ENCODE data around the gene ADAP2.
"Not testable (repeated sequence)": the region's sequence is repeated elsewhere in the genome, so short reads cannot be mapped to it uniquely, and the experiment has no call there.

The ADAP2 gene, protein sequence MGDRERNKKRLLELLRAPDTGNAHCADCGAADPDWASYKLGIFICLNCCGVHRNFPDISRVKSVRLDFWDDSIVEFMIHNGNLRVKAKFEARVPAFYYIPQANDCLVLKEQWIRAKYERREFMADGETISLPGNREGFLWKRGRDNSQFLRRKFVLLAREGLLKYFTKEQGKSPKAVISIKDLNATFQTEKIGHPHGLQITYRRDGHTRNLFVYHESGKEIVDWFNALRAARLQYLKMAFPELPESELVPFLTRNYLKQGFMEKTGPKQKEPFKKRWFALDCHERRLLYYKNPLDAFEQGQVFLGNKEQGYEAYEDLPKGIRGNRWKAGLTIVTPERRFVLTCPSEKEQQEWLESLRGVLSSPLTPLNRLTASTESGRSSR

DNA sequence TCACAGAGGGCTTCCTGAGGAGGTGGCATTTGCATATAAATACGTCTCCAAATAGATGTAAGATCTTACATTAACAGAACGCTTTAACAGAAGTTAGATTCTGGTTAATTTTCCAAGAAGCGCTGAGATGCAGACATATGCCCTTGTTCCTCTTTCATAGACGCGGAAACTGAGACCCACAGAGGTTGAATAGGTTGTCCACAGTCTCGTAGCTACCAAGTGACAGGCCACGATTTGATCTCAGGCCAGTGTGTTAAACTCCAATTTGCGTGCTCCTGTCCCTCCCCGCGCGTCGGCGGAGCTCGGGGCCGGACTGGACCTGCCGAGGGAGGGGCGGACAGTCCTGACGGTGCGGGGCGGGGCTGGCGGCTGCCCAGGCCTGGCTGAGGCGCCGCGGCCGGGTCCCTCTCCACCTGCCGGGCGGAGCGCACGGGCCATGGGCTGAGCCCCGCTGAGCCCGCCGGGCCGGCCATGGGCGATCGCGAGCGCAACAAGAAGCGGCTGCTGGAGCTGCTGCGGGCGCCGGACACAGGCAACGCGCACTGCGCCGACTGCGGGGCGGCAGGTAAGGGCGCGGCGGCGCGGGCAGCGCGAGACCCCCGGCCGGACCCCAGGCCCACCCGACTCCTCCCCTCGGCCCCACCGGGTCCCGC, at the start of gene ADAP2:
Gene ADAP2 (plus strand): TSS at position 402 of the 653 bp plus-strand sequence. CDS start 70 bp downstream, at position 472.
- DNase-seq (ENCODE audit: low read depth in 2 of 2, low spot score in 1 of 2): no peak

DNA sequence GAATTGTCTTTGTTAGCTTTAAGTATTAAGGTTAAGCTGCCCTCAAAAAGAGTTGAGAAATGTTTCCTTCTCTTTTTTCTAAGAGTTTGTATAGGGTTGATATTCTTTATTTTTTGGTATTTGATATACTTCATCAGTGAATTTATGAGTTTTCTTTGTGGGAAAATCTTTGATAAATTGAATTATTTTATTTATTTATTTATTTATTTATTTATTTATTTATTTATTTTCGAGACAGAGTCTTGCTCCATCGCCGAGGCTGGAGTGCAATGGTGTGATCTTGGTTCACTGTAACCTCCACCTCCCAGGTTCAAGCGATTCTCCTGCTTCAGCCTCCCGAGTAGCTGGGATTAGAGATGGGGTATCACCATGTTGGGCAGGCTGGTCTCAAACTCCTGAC, 35.6 kb upstream of the ADAP2 start:
- no peak for DNase-seq (ENCODE audit: low read depth in 2 of 2, low spot score in 1 of 2)

DNA sequence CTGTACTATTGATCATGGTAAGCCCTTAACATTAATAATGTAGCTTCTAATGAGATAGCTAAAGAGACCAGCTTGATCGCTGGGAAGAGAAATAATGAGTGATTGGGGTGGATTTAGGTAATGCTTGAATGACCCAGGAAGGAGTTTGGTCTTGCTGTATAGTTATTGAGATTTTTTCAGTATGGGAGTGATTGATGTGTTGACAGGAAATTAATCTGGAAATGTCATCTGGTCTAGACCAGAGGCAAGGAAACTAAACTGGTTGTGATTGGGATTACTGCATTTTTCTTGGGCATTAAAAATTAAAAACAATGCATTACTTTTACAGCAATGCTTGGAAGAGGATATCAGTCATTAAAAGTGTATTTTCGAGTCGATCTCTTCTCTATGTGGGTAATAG, 27.5 kb upstream of the ADAP2 start:
- DNase-seq (ENCODE audit: low read depth in 2 of 2, low spot score in 1 of 2): no peak

DNA sequence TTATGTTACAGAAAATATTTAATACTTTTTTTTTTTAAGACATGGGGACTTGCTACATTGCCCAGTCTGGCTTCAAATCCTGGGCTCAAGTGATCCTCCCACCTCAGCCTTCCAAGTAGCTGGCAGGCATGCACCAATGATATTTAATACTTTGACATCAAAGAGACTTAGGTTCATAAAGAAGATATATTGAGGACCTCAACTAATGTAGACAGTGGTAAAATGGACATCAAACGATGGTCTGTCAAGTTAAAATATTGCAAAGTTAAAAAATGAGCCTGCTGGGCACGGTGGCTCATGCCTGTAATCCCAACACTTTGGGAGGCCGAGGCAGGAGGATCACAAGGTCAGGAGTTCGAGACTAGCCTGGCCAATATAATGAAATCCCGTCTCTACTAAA, 24.4 kb upstream of the ADAP2 start:
- no peak for DNase-seq (ENCODE audit: low read depth in 2 of 2, low spot score in 1 of 2)

DNA sequence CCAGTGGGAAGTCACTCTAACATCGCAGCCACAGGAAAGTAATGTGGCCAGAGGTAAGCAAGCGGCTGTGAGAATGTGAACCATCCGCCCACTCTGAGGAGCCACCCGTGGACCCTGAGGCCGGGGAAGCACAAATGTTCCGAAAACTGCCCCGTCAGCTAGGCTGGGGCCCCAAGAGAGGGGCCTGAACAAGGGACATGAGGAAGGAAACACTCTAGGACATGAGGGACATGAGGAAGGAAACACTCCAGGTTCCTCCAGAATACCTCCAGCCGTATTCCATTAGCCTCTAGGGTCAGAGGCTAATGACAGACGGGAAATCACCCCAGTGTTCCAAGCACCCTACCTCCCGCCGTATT, 16.0 kb upstream of the ADAP2 start:
- no peak for DNase-seq (ENCODE audit: low read depth in 2 of 2, low spot score in 1 of 2)

DNA sequence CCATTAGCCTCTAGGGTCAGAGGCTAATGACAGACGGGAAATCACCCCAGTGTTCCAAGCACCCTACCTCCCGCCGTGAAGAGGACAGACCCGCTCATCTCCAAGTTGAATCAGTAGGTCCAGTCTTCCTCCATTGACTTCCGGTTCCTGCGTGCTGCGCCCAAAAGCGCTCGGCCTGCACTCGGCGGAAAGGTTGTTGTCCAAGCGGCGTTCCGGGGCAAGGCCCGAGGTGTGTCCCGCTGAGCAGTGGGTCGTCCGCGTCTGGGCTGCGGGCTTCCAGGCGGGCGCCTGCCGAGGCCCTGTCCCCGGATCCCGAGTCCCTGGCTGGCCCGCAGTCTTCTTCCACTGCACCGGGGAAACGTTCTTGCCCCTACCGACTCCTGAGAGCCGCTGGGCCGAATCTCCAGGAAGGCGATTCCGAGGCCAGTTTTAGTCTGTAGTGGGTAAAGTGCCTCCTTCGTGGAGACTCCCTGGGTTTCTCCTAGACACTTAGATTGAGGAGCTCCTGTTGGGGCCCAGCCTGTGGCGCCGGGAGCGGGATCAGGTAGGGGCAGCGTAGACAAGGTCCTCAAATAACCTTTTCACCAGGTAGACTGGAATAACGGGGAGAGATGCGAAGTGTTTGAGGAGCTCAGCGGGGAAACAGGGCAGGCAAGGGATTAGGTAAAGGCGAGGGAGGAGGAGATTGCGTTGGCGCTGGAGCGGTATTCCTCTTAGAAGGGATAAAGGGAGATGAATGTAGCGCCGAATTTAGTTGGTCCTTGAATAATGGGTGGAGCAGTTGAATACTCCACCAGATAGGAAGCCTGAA, 15.4 kb upstream of the ADAP2 start, which contains the start of gene TEFM:
Gene TEFM (minus strand): TSS at position 138 of the 811 bp plus-strand sequence. CDS start 40 bp downstream, at position 98.
- peak; percentile 70 for DNase-seq (ENCODE audit: low read depth in 2 of 2, low spot score in 1 of 2)

DNA sequence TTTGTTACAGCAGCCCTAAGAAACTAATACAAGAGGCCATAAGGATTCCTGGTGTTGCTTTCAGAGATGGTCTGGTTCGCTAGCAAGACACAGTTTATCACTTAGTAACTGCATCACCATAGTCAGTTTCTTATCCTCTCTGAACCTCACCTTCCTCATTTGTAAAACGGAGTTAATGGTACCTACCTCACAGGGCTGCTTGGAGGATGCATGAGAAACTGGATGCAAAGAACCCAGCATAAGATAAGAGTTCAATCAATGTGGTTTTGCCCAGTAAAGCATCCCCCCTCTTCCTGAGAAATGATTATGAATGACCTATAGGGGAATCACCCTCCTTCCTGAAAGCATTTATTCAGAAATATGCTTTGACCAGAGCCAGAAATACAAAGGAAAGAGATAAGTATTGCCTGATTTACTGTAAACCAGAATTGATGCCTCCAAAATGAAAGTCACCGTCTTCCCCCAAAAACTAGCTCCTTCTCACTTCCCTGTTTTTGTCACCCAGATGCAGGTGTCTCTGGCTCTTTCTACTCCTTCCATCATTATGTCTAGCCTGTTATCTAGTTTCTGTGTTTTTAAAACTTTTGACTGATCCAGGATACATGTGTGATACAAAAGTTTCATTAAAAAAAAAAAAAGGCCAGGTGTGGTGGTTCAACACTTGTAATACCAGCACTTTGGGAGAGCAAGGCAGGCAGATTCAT, 12.9 kb upstream of the ADAP2 start:
- no peak for DNase-seq (ENCODE audit: low read depth in 2 of 2, low spot score in 1 of 2)

DNA sequence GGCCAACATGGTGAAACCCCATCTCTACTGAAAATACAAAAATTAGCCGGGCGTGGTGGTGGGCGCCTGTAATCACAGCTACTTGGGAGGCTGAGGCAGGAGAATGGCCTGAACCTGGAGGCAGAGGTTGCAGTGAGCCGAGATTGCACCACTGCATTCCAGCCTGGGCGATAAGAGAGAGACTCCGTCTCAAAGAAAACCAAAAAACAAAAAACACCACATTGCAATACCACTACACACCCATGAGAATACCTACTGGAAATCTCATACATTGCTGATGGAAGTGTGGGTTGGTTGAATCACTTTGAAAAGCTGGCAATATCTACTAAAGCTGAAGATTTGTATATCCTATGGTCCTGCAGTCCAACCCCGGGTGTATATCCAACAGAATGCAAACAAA, 11.6 kb upstream of the ADAP2 start:
- DNase-seq (ENCODE audit: low read depth in 2 of 2, low spot score in 1 of 2): not testable (repeated sequence)

DNA sequence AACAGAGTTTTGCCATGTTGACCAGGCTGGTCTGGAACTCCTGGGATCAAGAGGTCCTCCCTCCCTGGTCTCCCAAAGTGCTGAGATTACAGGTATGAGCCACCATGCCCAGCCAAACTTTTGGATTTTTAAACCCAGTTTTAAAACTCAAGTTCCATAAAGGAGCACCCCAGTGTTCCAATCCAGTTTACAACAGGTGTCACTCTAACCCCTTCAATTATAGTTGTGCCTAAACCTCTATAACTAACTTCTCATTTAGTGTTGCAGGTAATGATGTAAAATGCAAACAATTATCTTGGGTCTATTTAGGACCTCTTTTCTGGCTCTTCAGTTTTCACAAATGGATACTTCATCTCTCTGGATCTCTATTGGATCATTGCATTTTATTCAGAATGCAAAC, 7.8 kb upstream of the ADAP2 start:
- no peak for DNase-seq (ENCODE audit: low read depth in 2 of 2, low spot score in 1 of 2)

DNA sequence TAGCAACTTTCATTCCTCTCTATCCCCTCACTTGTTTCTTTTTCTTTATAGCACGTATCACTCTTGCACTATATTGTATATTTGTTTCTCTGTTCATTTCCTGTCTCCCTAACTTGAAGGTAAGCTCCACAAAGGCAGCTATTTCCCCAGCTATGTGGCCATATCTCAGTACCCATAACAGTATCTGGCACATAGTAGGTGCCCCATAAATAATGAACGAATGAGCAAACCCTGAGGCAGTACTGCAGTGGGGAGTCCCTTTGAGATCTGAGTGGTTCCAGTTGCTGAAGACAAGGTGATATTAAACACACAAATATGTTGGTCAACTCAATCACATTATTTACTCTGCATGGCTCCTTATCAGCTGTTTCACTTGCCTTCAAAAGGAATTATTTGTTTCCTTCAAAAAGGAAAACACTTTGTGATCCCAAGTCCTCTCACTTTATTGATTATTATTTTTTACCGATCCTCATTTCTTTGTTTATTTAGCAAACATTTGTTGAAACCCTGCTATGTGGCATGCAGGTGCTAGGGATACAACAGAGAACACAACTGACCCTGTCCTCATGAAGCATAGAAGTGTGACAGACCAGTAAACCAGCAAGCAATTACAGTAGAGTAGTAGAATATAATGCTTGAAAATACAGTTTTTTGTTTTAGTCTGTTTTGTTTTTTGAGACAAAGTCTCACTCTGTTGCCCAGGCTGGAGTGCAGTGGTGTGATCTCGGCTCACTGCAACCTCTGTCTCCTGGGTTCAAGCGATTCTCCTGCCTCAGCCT, 5.7 kb upstream of the ADAP2 start:
- DNase-seq (ENCODE audit: low read depth in 2 of 2, low spot score in 1 of 2): no peak

DNA sequence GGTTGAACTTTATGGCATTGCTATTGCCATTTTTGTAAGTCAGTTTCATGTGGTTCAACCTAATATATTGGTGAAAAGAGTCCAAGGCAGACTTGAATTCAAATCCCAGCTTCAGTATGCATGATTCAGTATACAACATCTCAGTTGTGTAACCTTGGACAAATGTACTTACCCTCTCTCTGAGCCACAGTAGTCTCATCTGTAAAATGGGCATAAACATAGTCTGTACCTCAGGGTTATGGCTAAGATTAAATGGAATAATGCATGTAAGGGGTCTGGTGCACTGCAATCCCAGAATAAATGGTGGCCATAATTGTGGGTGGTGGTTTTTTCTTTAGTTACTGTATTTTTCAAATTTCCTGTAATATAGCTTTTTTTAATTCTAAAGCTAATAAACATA, 4.7 kb upstream of the ADAP2 start:
- no peak for DNase-seq (ENCODE audit: low read depth in 2 of 2, low spot score in 1 of 2)

DNA sequence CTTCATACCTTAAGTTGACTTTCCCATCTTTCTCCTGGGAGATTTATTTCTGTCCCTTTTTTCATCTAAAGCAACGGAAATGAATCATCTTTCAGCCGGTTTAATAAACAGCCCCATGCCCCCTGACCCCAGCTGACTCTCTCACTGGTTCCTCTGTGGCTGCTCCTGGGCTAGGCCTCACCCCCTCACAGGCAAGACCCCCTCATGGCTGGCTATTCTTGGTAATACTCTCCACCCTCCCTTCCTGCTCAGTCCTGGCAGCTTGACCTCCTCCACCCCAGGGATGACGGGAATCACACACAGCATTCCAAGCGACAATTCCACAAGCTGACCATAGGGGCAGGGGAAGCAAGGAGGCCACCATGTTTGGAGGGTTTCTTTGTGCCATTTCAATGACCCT, 1.5 kb upstream of the ADAP2 start:
- no peak for DNase-seq (ENCODE audit: low read depth in 2 of 2, low spot score in 1 of 2)

DNA sequence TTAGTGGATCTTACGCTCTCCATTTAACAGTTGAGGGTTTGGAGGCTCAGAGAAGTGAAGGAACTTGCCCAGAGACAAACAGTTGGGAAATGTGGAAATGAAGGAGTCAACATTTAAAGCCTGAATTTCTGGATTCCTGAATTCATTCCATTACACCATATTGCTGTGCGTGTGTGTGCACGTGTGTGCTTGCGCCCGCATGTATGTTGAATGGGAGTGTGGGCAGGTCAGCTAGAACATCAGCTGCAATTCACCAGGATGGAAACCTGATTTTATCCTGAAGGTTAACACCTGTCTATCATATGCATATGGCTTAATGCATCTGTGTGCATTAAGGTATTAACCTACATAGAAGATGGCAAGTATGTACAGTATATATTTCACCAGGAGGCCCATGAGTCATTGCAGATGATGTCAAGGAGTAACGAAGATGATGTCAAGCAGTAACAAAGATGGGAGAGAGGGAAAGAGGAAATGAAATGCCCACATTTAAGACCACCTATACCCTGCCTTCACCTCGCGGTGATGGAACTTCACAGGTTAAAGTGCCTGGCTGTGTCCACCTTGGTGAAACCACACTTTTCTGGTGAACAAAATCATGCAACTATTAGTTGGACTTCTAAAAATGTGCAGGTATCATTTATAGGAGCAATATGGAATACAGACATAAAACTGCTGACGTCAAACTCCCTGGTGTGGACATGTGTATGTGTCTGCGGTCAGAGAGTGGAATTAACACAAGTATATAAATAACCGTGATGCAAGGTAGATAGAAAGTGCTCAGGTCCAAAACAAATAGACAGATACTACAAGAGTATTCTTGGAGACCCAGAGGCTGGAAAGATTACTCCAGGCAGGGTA, 832 bp upstream of the ADAP2 start:
- DNase-seq (ENCODE audit: low read depth in 2 of 2, low spot score in 1 of 2): no peak

DNA sequence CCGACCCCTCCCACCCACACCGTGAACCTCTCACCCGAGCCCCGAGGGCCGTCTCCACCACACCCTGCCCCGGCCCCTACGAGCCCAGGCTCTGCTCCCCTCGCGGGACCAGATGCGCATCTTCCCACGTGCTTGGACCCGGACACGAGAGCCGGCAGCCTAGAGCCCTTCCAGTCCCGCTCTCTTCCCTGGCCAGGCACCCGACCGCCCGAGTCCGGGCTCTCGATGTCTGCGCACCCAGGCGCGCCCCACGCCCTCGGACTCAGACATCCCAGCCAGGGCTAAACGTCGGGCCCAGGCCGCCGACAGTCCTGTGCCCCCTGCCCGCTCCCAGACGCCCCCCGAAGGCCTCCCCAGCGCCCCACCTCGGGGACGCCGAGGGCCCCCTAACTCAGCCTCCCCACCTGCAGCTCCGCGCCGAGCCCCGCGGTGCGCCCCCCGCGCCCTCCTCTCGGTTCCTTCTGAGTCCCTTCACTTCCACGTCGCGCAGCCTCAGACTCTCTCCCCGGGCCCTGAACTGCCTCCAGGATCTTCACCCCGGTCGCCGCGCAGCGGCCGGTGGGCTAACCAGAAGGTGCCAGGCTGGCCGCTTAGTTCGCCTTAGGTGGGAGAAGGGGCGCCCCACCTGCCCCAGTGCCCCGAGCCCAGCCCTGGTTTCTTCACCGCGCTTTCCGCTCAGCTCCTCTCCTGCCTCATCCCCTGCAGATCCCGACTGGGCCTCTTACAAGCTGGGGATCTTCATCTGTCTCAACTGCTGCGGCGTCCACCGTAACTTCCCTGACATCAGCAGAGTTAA, 688 bp downstream of the ADAP2 start:
- DNase-seq (ENCODE audit: low read depth in 2 of 2, low spot score in 1 of 2): no peak

DNA sequence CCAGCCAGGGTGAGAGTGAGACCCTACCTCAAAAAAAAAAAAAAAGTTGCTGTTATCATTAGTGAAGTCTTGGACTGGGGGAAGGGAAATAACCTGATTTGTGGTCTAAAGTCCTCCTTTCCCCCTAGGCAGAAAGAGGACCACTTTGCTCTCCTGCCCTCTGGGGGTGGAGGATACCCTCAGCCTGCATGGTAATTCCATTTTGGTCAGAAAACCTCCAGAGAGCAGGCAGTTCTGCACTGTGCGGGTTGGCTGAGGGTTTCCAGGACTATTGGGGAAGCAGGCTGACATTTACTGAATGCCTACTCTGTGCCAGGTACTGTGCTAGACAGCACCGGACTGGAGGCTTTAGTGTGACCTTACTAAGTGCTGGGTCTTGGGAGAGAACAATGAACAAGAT, 2.6 kb downstream of the ADAP2 start:
- DNase-seq (ENCODE audit: low read depth in 2 of 2, low spot score in 1 of 2): no peak

DNA sequence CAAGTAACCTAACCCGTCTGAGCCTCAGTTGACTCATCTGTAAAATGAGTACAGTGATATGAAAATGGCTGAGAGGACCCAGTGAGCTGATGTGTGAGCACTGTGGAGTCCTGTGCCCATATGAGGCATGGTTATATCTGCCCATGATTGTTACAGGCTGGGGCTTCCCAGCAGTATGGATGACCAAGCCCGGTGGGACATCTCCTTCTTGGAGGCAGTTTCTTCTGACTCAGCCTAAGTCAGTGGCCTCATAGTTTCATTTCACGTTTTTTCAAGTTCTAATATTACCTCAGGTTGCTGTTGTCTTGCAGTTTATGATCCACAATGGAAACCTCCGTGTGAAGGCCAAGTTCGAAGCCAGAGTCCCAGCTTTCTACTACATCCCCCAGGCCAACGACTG, 4.8 kb downstream of the ADAP2 start:
- no peak for DNase-seq (ENCODE audit: low read depth in 2 of 2, low spot score in 1 of 2)

DNA sequence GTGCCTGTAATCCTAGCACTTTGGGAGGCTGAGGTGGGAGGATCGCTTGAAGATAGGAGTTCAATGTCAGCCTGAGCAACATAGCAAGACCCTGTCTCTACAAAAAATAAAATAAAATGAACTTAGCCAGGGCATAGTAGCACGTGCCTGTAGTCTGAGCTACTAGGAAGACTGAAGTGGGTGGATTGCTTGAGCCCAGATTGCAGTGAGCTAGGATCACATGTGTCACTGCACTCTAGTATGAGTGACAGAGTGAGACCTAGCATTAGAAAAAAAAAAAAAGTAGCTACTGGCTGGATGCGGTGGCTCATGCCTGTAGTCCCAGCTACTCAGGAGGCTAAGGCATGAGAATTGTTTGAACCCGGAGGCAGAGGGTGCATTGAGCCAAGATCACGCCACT, 6.0 kb downstream of the ADAP2 start:
- DNase-seq (ENCODE audit: low read depth in 2 of 2, low spot score in 1 of 2): no peak

DNA sequence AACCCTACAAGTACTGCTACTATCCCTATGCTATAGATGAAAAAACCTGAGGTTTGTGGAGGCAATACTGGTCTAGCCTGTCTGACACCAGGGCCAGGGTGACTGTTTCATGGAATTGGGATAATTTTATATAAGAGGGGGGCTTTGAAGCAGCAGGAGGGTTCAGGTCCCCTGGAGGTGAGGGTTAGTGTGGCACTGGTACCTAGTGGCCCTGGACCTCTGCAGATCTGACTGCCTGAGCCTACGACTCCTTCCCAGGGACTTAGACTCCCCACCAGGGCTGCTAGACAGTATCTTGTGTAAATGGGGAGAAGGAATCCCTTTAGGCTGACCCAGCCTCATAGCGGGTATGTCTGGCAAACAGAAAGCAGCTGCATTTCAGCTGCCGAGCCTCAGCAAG, 6.8 kb downstream of the ADAP2 start:
- no peak for DNase-seq (ENCODE audit: low read depth in 2 of 2, low spot score in 1 of 2)

Data from stimulated activated CD8-positive, alpha-beta memory T cell treated with anti-CD3 and anti-CD28 coated beads, Interleukin-4, amount 100 ng/mL, for 4 hours (primary cell).